Mesendoderm (in vitro differentiated cells): ENCODE results near the gene CPLX1.

Experiments
- DNase-seq: peaks from one replicate; pipeline ENCODE4 v3.0.0; 2013
- H2AK5ac ChIP-seq: 2 replicates; pipeline ENCODE4 v1.6.1; 2013; ENCODE audit warnings: low read length, inconsistent platforms
- H2BK120ac ChIP-seq: 2 replicates; pipeline ENCODE4 v1.6.1; 2013; ENCODE audit warnings: low read depth, mild to moderate bottlenecking, low read length, moderate library complexity, mixed read lengths
- H2BK15ac ChIP-seq: replicated peaks from 2 replicates; pipeline ENCODE4 v1.6.1; 2013; ENCODE audit warnings: low read depth, mild to moderate bottlenecking, moderate library complexity
- H2BK5ac ChIP-seq: 2 replicates; pipeline ENCODE4 v1.6.1; 2013; ENCODE audit warnings: low read length, inconsistent platforms
- H3K18ac ChIP-seq: 2 replicates; pipeline ENCODE4 v1.6.1; 2013; ENCODE audit warnings: mild to moderate bottlenecking, low read length, mixed read lengths
- H3K23ac ChIP-seq: one replicate; pipeline ENCODE4 v1.6.1; 2013; ENCODE audit warnings: low read length
- H3K27ac ChIP-seq: 2 replicates; pipeline ENCODE4 v1.5.1; 2013; ENCODE audit warnings: low read depth, mild to moderate bottlenecking, inconsistent platforms, low read length, moderate library complexity
- H3K27me3 ChIP-seq: 2 replicates; pipeline ENCODE4 v1.6.1; 2013; ENCODE audit warnings: low read length, control low read depth, mild to moderate bottlenecking, inconsistent platforms; ENCODE audit not compliant: insufficient read depth, poor library complexity
- H3K36me3 ChIP-seq: 2 replicates; pipeline ENCODE4 v1.6.1; 2013; ENCODE audit warnings: low read length, inconsistent platforms; ENCODE audit not compliant: control insufficient read depth, insufficient read depth
- H3K4ac ChIP-seq: one replicate; pipeline ENCODE4 v1.6.1; 2013; ENCODE audit warnings: low read depth, mild to moderate bottlenecking, low read length, moderate library complexity
- H3K4me1 ChIP-seq: 2 replicates; pipeline ENCODE4 v1.6.1; 2013; ENCODE audit warnings: low read depth, low read length, inconsistent platforms; ENCODE audit not compliant: control insufficient read depth
- H3K4me2 ChIP-seq: 2 replicates; pipeline ENCODE4 v1.6.1; 2013; ENCODE audit warnings: low read length
- H3K4me3 ChIP-seq: 2 replicates; pipeline ENCODE4 v1.5.1; 2013; ENCODE audit warnings: mild to moderate bottlenecking, low read length
- H3K56ac ChIP-seq: one replicate; pipeline ENCODE4 v1.6.1; 2013; ENCODE audit warnings: low read length
- H3K79me1 ChIP-seq: 2 replicates; pipeline ENCODE4 v1.6.1; 2013; ENCODE audit warnings: low read length, inconsistent platforms
- H3K79me2 ChIP-seq: 2 replicates; pipeline ENCODE4 v1.6.1; 2013; ENCODE audit warnings: mild to moderate bottlenecking, low read length; ENCODE audit not compliant: control insufficient read depth, insufficient read depth
- H3K9ac ChIP-seq: 2 replicates; pipeline ENCODE4 v1.6.1; 2013; ENCODE audit warnings: low read length, inconsistent platforms
- H4K5ac ChIP-seq: one replicate; pipeline ENCODE4 v1.6.1; 2013; ENCODE audit warnings: low read length
- H4K8ac ChIP-seq: one replicate; pipeline ENCODE4 v1.6.1; 2013; ENCODE audit warnings: low read depth, mild to moderate bottlenecking, control low read depth, low read length, moderate library complexity
- whole genome bisulfite sequencing: extraction: QIAGEN DNeasy Blood & Tissue Kit; methylation state at CpG from one replicate; pipeline ENCODE4 v1.1.7; 2013; ENCODE audit warnings: low lambda C conversion rate, missing lambda C conversion rate; ENCODE audit not compliant: insufficient coverage; ENCODE audit errors: extremely low coverage; 5-methylcytosine and 5-hydroxymethylcytosine counted together

The CPLX1 gene

GRCh38 chr4:744212-744841, 81.6 kb downstream of the CPLX1 start:
- H3K36me3 ChIP-seq, result peaks cover 9% of the 10 kb centered on the region

GRCh38 chr4:743463-744211, 82.3 kb downstream of the CPLX1 start:
- Histone ChIP-seq H3K9ac (no peak overlapping the region), H3K79me2 (no peaks in the 10 kb centered on the region), H3K27ac (no peak overlapping the region), H2AK5ac (no peak overlapping the region), H3K56ac (no peak overlapping the region), H2BK120ac (no peak overlapping the region), H3K36me3 (peaks cover 9% of the 10 kb centered on the region), H4K8ac (no peak overlapping the region), H3K79me1 (no peaks in the 10 kb centered on the region), H2BK5ac (no peak overlapping the region), H3K4me2 (no peak overlapping the region), H2BK15ac (no peak overlapping the region), H3K4me1 (no peaks in the 10 kb centered on the region), H3K18ac (no peak overlapping the region), H3K4ac (no peak overlapping the region), H4K5ac (no peak overlapping the region), H3K27me3 (no peaks in the 10 kb centered on the region), H3K23ac (no peak overlapping the region), H3K4me3 (no peak overlapping the region)
- DNase-seq, result no peak
- WGBS, result no CpG with 5 or more reads among the region's 22 CpGs

More at GRCh38 chr4:744212-744841, 81.6 kb downstream of the CPLX1 start:
- H2AK5ac ChIP-seq, result no peak overlapping the region
- no peak overlapping the region for H4K8ac ChIP-seq
- no peaks in the 10 kb centered on the region for H3K79me2 ChIP-seq
- no peaks in the 10 kb centered on the region for H3K79me1 ChIP-seq
- no peak overlapping the region for H3K4me3 ChIP-seq
- no peak overlapping the region for H3K23ac ChIP-seq
- no peak overlapping the region for H3K18ac ChIP-seq
- H3K9ac ChIP-seq, result no peak overlapping the region
- no peak overlapping the region for H2BK15ac ChIP-seq
- no peak overlapping the region for H4K5ac ChIP-seq
- DNase-seq, result no peak
- no peak overlapping the region for H3K27ac ChIP-seq
- no peaks in the 10 kb centered on the region for H3K4me1 ChIP-seq
- no peak overlapping the region for H3K4me2 ChIP-seq
- no peak overlapping the region for H2BK120ac ChIP-seq
- H2BK5ac ChIP-seq, result no peak overlapping the region
- H3K56ac ChIP-seq, result no peak overlapping the region
- no peaks in the 10 kb centered on the region for H3K27me3 ChIP-seq
- no peak overlapping the region for H3K4ac ChIP-seq
- no CpG with 5 or more reads among the region's 44 CpGs for WGBS

DNA sequence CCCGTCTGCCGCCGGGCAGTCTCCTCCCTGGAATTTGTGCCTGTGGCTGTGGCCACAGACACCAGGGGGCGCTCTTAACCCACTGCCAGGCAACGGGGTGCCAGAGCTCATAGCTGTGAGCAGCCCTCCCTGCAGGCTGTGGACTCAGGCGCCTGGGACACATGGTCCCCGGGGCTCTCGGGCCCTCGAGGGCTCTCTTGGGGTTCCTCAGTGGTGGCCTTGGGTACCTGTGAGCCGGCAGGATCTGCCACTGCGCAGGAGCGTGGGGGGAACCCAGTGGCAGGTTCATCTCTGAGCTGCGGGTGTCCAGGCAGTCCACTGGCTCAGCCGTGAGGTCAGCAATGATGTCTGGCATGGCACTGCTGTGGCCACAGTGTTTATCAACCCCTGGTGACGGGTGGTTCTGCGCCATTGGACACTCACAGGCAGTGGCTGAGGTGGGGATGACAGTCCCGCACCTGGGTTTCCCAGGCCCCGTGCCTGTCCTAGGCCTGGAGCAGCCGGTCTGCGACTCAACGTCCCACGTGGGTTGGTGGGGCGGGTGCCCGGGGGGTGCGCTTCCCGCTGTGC, 83.1 kb downstream of the CPLX1 start:
- peak; percentile 65 for DNase-seq
- no peaks in the 10 kb centered on the region for H3K79me2 ChIP-seq
- no peaks in the 10 kb centered on the region for H3K79me1 ChIP-seq
- no peak overlapping the region for H3K4ac ChIP-seq
- no peak overlapping the region for H4K8ac ChIP-seq
- no peak overlapping the region for H2BK120ac ChIP-seq
- H3K27me3 ChIP-seq, result no peaks in the 10 kb centered on the region
- H3K9ac ChIP-seq, result no peak overlapping the region
- H2BK5ac ChIP-seq, result no peak overlapping the region
- no peak overlapping the region for H3K23ac ChIP-seq
- H4K5ac ChIP-seq, result no peak overlapping the region
- no peak overlapping the region for H2BK15ac ChIP-seq
- H3K18ac ChIP-seq, result no peak overlapping the region
- no peak overlapping the region for H3K56ac ChIP-seq
- H3K4me1 ChIP-seq, result no peaks in the 10 kb centered on the region
- peaks cover 9% of the 10 kb centered on the region for H3K36me3 ChIP-seq
- H2AK5ac ChIP-seq, result no peak overlapping the region
- WGBS, result no CpG with 5 or more reads among the region's 26 CpGs
- H3K4me3 ChIP-seq, result no peak overlapping the region
- no peak overlapping the region for H3K4me2 ChIP-seq
- H3K27ac ChIP-seq, result no peak overlapping the region

DNA sequence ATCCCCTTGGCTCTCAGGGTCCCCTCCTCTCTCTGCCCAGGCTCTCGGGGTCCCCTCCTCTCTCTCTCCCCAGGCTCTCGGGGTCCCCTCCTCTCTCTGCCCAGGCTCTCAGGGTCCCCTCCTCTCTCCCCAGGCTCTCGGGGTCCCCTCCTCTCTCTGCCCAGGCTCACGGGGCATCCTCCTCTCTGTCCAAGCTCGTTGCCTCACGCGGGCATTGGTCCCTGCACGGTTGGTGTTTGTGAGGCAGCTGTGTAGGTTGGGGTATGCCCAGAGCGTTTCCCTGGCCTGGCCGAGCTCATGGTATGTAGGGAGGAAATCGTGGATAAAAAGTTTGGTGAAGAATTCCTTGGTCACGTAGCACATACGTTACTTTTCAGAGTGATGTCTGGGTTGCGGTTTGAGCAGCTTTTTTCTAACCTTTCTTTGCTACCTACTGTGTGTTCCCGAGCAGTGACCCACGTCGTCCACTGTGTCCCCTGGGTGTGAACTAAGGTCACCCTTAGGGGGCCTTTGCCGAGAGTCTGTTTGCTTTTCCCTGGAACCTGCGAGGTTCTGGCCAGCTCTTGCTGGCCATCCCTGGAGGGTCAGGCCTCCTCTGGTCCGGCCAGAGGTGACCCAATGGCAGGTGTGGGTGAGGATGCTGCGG, 83.7 kb downstream of the CPLX1 start:
- Histone ChIP-seq H3K4me2 (no peak overlapping the region), H3K4me1 (no peaks in the 10 kb centered on the region), H2AK5ac (no peak overlapping the region), H3K23ac (no peak overlapping the region), H3K4ac (no peak overlapping the region), H2BK5ac (no peak overlapping the region), H2BK15ac (no peak overlapping the region), H2BK120ac (no peak overlapping the region), H3K36me3 (peaks cover 9% of the 10 kb centered on the region), H3K4me3 (no peak overlapping the region), H3K56ac (no peak overlapping the region), H3K9ac (no peak overlapping the region), H4K5ac (no peak overlapping the region), H3K27me3 (no peaks in the 10 kb centered on the region), H3K79me2 (no peaks in the 10 kb centered on the region), H3K79me1 (no peaks in the 10 kb centered on the region), H3K27ac (no peak overlapping the region), H3K18ac (no peak overlapping the region), H4K8ac (no peak overlapping the region)
- WGBS, result no CpG with 5 or more reads among the region's 21 CpGs
- DNase-seq, result no peak

DNA sequence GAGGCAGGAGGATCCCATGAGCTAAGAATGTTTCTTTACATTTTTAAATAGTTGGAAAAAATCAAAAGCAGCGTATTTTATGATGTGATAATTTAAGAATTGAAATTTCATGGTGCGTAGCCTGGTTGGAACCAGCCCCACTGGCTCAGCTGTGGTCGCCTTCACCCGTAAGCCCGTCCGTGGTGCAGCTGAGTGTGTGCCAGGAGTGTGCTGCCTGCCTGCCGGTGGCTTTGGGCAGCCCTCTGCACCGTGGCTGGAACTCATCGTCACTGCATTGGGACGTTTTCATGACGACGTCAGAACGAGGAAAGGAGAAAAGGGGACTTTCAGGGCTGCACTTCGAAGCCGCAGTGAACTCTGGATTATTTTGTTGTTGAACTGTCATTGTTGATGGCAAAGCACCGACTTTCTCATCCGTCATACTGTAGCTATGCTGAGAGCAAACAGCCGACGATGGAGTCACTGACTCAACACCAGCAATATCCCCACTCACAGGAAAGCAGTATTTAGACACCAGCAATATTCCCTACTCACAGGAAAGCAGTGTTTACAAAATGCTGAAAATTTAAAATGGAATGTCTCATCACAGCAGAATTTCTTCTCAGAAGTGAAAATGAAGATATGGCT, 85.2 kb downstream of the CPLX1 start:
- H2BK15ac ChIP-seq, result no peak overlapping the region
- H3K36me3 ChIP-seq, result peaks cover 9% of the 10 kb centered on the region
- no peak overlapping the region for H3K9ac ChIP-seq
- H4K8ac ChIP-seq, result no peak overlapping the region
- WGBS, result 100% methylated on average over 2 of the region's 19 CpGs
- H3K56ac ChIP-seq, result no peak overlapping the region
- H2AK5ac ChIP-seq, result no peak overlapping the region
- no peaks in the 10 kb centered on the region for H3K27me3 ChIP-seq
- H2BK5ac ChIP-seq, result no peak overlapping the region
- no peak for DNase-seq
- no peaks in the 10 kb centered on the region for H3K4me1 ChIP-seq
- H3K23ac ChIP-seq, result no peak overlapping the region
- no peak overlapping the region for H3K27ac ChIP-seq
- H2BK120ac ChIP-seq, result no peak overlapping the region
- H4K5ac ChIP-seq, result no peak overlapping the region
- H3K4me2 ChIP-seq, result no peak overlapping the region
- H3K4me3 ChIP-seq, result no peak overlapping the region
- H3K79me2 ChIP-seq, result no peaks in the 10 kb centered on the region
- H3K18ac ChIP-seq, result no peak overlapping the region
- no peak overlapping the region for H3K4ac ChIP-seq
- no peaks in the 10 kb centered on the region for H3K79me1 ChIP-seq
